Brain microvascular endothelial cell (primary cell): Measurements from ENCODE around the gene B3GAT2.

Experiments
- DNase-seq: peaks from one replicate; pipeline ENCODE4 v3.0.0-alpha.2; 2020
- H3K27ac ChIP-seq: fragments of 250-450 bp; sonication (Bioruptor Pico); 2 replicates; pipeline ENCODE4 v1.5.1; 2020; ENCODE audit warnings: mild to moderate bottlenecking, moderate library complexity
- H3K27me3 ChIP-seq: fragments of 250-450 bp; sonication (Bioruptor Pico); replicated peaks from 2 replicates; pipeline ENCODE4 v1.5.1; 2020; ENCODE audit warnings: mild to moderate bottlenecking
- H3K36me3 ChIP-seq: fragments of 250-450 bp; sonication (Bioruptor Pico); replicated peaks from 2 replicates; pipeline ENCODE4 v1.5.1; 2020; ENCODE audit warnings: mild to moderate bottlenecking
- H3K4me3 ChIP-seq: 2 replicates; pipeline ENCODE4 v1.5.1; 2011; ENCODE audit warnings: low read depth, mild to moderate bottlenecking, control low read depth, low read length, moderate library complexity
- CTCF ChIP-seq: IDR thresholded peaks from 2 replicates; pipeline ENCODE4 v1.5.1; 2011; ENCODE audit warnings: low read depth, mild to moderate bottlenecking, moderate library complexity, low read length, control low read depth, inconsistent platforms; ENCODE audit errors: missing control alignments
- in situ Hi-C: cut with HindIII; loops from 2 replicates; pipeline ENCODE4 v1.10.0; 2017; ENCODE audit warnings: low sequenced_read_pairs, low pct_ligation_motif_present

Gene B3GAT2

GRCh38 chr6:70874181-70874913 lies 82.5 kb downstream of the B3GAT2 start:
- no peak for DNase-seq
- Histone ChIP-seq H3K4me3 (no peak overlapping the region), H3K27ac (no peak overlapping the region), H3K27me3 (no peaks in the 10 kb centered on the region), H3K36me3 (no peaks in the 10 kb centered on the region)
- no peak for TF ChIP-seq CTCF
- in situ Hi-C loops = no loop called here

- TF ChIP-seq CTCF = no peak
- in situ Hi-C loops = no loop called here
- DNase-seq = no peak
- no peak overlapping the region for H3K4me3 ChIP-seq
- no peak overlapping the region for H3K27ac ChIP-seq
- H3K27me3 ChIP-seq = no peaks in the 10 kb centered on the region
- H3K36me3 ChIP-seq = no peaks in the 10 kb centered on the region
Observed at GRCh38 chr6:70872469-70872868, 84.4 kb downstream of the B3GAT2 start.

GRCh38 chr6:70864401-70864800 lies 92.5 kb downstream of the B3GAT2 start:
- in situ Hi-C loops = no loop called here

GRCh38 chr6:70863343-70863742 lies 93.5 kb downstream of the B3GAT2 start:
- peaks cover 3% of the 10 kb centered on the region for H3K36me3 ChIP-seq
- H3K4me3 ChIP-seq = no peak overlapping the region
- no peak for DNase-seq
- in situ Hi-C loops = no loop called here
- TF ChIP-seq CTCF = no peak
- H3K27me3 ChIP-seq = no peaks in the 10 kb centered on the region
- H3K27ac ChIP-seq = no peak overlapping the region

More at GRCh38 chr6:70864401-70864800, 92.5 kb downstream of the B3GAT2 start:
- Histone ChIP-seq H3K27ac (no peak overlapping the region), H3K27me3 (no peaks in the 10 kb centered on the region), H3K4me3 (no peak overlapping the region), H3K36me3 (peaks cover 3% of the 10 kb centered on the region)
- TF ChIP-seq CTCF = no peak
- no peak for DNase-seq

GRCh38 chr6:70860920-70861319 lies 95.9 kb downstream of the B3GAT2 start:
- TF ChIP-seq CTCF = no peak

GRCh38 chr6:70860045-70860444 lies 96.8 kb downstream of the B3GAT2 start:
- no peak for TF ChIP-seq CTCF
- peaks cover 3% of the 10 kb centered on the region for H3K36me3 ChIP-seq
- DNase-seq = no peak
- in situ Hi-C loops = no loop called here
- H3K27me3 ChIP-seq = no peaks in the 10 kb centered on the region
- H3K4me3 ChIP-seq = no peak overlapping the region
- no peak overlapping the region for H3K27ac ChIP-seq

More at GRCh38 chr6:70860920-70861319, 95.9 kb downstream of the B3GAT2 start:
- in situ Hi-C loops = no loop called here
- DNase-seq = no peak
- Histone ChIP-seq H3K4me3 (no peak overlapping the region), H3K36me3 (peaks cover 3% of the 10 kb centered on the region), H3K27ac (no peak overlapping the region), H3K27me3 (no peaks in the 10 kb centered on the region)
